T-helper 2 cell treated with Interferon-gamma antibody and Interleukin-4, amounts not matched to agents 100 ng/mL and 5 ng/mL, for 36 hours (primary cell): ENCODE results near the gene PTGIR. TPM values are rescaled to one million over a fixed set of nuclear protein-coding genes. Genes with fewer than 3 reads are reported as not detected.
"Not testable (repeated sequence)": the region's sequence is repeated elsewhere in the genome, so short reads cannot be mapped to it uniquely, and the experiment has no call there.

Source experiments
- intact Hi-C: fragments of 100-400 bp; cut with micrococcal nuclease; formaldehyde crosslinking; loops from one replicate; pipeline ENCODE4 v1.15.1; 2023
- total RNA-seq: library from RNA; stranded (reverse); gene quantifications from 2 replicates; pipeline ENCODE4 v1.2.3, GENCODE V29; 2022

PTGIR gene
- total RNA-seq, 1 donor from 2014 or later = 29.1 TPM

GRCh38 chr19:46639358-46640182 lies 14.7 kb upstream of the PTGIR start:
- intact Hi-C loops = no loop called here

- intact Hi-C loops = no loop called here
Measured at GRCh38 chr19:46637224-46637623, 12.3 kb upstream of the PTGIR start.

GRCh38 chr19:46635920-46636761 lies 11.3 kb upstream of the PTGIR start, which contains the start of gene GNG8:
TSS of gene GNG8 (minus strand) at chr19:46636202. CDS start at chr19:46634682, 1,520 bp downstream.
- intact Hi-C loops = loop anchor here (2.0 kb wide), 1 partner anchor 19 kb away; no protein-coding TSS in a partner anchor

- intact Hi-C loops = loop anchor here (1.0 to 2.0 kb wide), 3 partner anchors 18 to 34 kb away; partner anchors contain the start of gene DACT3
Measured at GRCh38 chr19:46634656-46635218, 9.8 kb upstream of the PTGIR start.

- intact Hi-C loops = loop anchor here (1.0 to 2.0 kb wide), 3 partner anchors 17 to 34 kb away; partner anchors contain the start of gene DACT3
Measured at GRCh38 chr19:46634045-46634655, 9.3 kb upstream of the PTGIR start.

GRCh38 chr19:46633130-46633529 lies 8.2 kb upstream of the PTGIR start:
- intact Hi-C loops = no loop called here

GRCh38 chr19:46631481-46631880 lies 6.6 kb upstream of the PTGIR start:
- intact Hi-C loops = no loop called here

- intact Hi-C loops = no loop called here
Measured at GRCh38 chr19:46630586-46631205, 5.8 kb upstream of the PTGIR start.

GRCh38 chr19:46629546-46630025 lies 4.7 kb upstream of the PTGIR start:
- intact Hi-C loops = no loop called here

- intact Hi-C loops = not testable (repeated sequence)
Measured at GRCh38 chr19:46628970-46629369, 4.1 kb upstream of the PTGIR start.

GRCh38 chr19:46626446-46626845 lies 1.6 kb upstream of the PTGIR start:
- intact Hi-C loops = no loop called here

GRCh38 chr19:46625731-46626130 lies 842 bp upstream of the PTGIR start:
- intact Hi-C loops = no loop called here

- intact Hi-C loops = no loop called here
Measured at GRCh38 chr19:46623915-46624502, 880 bp downstream of the PTGIR start.

GRCh38 chr19:46622118-46622446 lies 2.8 kb downstream of the PTGIR start:
- intact Hi-C loops = no loop called here

GRCh38 chr19:46621191-46622117 lies 3.4 kb downstream of the PTGIR start:
- intact Hi-C loops = no loop called here

- intact Hi-C loops = no loop called here
Measured at GRCh38 chr19:46620716-46621115, 4.2 kb downstream of the PTGIR start.

- intact Hi-C loops = no loop called here
Measured at GRCh38 chr19:46620267-46620666, 4.6 kb downstream of the PTGIR start.

GRCh38 chr19:46618670-46619231 lies 6.1 kb downstream of the PTGIR start:
- intact Hi-C loops = no loop called here

- intact Hi-C loops = loop anchor here (2.0 kb wide), 1 partner anchor 17 kb away; no protein-coding TSS in a partner anchor
Measured at GRCh38 chr19:46617601-46618000, 7.3 kb downstream of the PTGIR start.
